Bone marrow (tissue), 2 donors: ENCODE measurements around the gene TNFRSF12A.

Source experiments
- DNase-seq, 2 donors: peaks; one replicate each; lab custom pipeline; 2025; lab: John Stamatoyannopoulos, UW

The TNFRSF12A gene

GRCh38 chr16:2986623-2987188 lies 33.5 kb upstream of the TNFRSF12A start:
- no peak for DNase-seq

- no peak for DNase-seq
Measured at GRCh38 chr16:2987286-2987685, 32.9 kb upstream of the TNFRSF12A start.

- DNase-seq: no peak
Measured at GRCh38 chr16:2987833-2988232, 32.3 kb upstream of the TNFRSF12A start.

- DNase-seq: no peak
Measured at GRCh38 chr16:2988590-2989099, 31.5 kb upstream of the TNFRSF12A start.

GRCh38 chr16:2990891-2991290 lies 29.3 kb upstream of the TNFRSF12A start:
- DNase-seq: no peak

GRCh38 chr16:2991566-2992261 lies 28.5 kb upstream of the TNFRSF12A start:
- DNase-seq: no peak

- no peak for DNase-seq
Measured at GRCh38 chr16:2992383-2993081, 27.6 kb upstream of the TNFRSF12A start.

- no peak for DNase-seq
Measured at GRCh38 chr16:2996298-2996697, 23.9 kb upstream of the TNFRSF12A start.

- no peak for DNase-seq
Measured at GRCh38 chr16:2999929-3000328, 20.2 kb upstream of the TNFRSF12A start.

- DNase-seq: no peak
Measured at GRCh38 chr16:3000540-3000939, 19.6 kb upstream of the TNFRSF12A start.

GRCh38 chr16:3001316-3001715 lies 18.9 kb upstream of the TNFRSF12A start:
- DNase-seq: no peak

GRCh38 chr16:3003582-3004270 lies 16.4 kb upstream of the TNFRSF12A start:
- DNase-seq: peak; percentile 75 to 97

- DNase-seq: no peak
Measured at GRCh38 chr16:3004319-3004718, 15.8 kb upstream of the TNFRSF12A start.

- DNase-seq: no peak
Measured at GRCh38 chr16:3004781-3005284, 15.3 kb upstream of the TNFRSF12A start.

GRCh38 chr16:3007059-3007956 lies 12.9 kb upstream of the TNFRSF12A start:
- DNase-seq: no peak

GRCh38 chr16:3007957-3008689 lies 12.0 kb upstream of the TNFRSF12A start:
- peak in 1 of 2 donors; percentile 24 for DNase-seq

- DNase-seq: no peak
Measured at GRCh38 chr16:3008690-3009037, 11.5 kb upstream of the TNFRSF12A start.

- DNase-seq: no peak
Measured at GRCh38 chr16:3009568-3010390, 10.4 kb upstream of the TNFRSF12A start.

GRCh38 chr16:3010510-3010909 lies 9.7 kb upstream of the TNFRSF12A start:
- DNase-seq: no peak

- no peak for DNase-seq
Measured at GRCh38 chr16:3012246-3012645, 7.9 kb upstream of the TNFRSF12A start.
